Activated CD4-positive, alpha-beta T cell treated with anti-CD3 and anti-CD28 coated beads, Interleukin-2, amount 50 U/mL, for 1 hour (primary cell): ENCODE results near the gene LYRM9.
"Not testable (repeated sequence)": the region's sequence is repeated elsewhere in the genome, so short reads cannot be mapped to it uniquely, and the experiment has no call there.

ENCODE experiments used
- DNase-seq: peaks from one replicate; pipeline ENCODE4 v3.0.0-alpha.2; 2020

LYRM9 gene

DNA sequence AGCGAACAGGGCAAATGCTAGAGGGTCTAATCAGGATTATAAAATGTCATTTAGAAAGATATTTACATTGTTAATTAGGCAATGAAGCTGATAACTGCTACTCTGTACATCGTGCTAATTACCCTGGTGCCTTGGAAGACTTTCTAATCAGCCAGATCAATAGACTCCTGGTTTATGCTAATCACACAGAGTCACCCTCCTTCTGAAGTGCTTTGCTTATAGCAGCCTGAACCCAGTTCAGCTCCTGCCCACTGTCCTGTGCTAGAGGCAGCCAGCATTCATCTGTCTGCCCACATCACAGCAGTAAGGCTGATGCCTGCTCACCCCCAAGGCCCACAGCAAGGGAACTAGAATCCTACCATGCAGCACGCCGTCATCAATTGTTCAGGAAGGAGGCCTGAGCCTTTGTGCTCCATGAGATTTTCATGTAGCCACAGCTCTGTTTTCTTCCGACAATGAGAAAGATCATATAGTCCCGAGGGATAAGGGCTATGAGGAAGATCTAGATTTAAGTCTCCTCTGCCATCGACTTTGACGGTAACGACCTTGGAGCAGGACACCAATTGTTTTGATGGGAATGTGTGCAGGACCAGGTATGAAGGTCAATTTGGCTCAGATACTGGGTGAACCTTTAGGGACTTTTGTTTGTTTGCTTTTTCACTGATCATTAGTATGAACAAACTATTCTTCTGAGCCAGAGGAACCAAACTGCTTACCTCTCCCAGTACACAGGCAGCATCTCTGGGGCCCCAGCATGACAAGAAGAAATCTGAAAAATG, 12.5 kb upstream of the LYRM9 start:
- no peak for DNase-seq

- no peak for DNase-seq
Measured at GRCh38 chr17:27904534-27905446, 11.6 kb upstream of the LYRM9 start.

GRCh38 chr17:27904114-27904513, 10.9 kb upstream of the LYRM9 start:
- DNase-seq = no peak

DNA sequence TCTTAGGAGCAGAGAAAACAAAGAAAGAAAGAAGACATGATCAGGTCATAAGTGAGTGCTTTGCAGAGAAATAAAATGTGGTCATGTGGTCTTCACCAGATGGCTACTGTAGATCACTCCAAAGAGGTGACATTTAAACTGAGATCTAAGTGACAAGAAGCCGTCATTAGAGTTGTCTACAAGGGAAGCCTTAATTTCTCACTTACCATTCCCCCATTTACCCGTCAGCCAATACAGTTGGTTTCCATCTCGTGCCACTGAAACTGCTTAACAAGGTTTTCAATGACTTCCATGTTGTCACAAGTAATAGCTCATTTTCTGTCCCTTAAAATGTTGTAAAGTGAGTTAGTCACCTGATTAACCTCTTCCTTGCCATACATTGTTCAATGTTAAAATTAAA, 6.4 kb upstream of the LYRM9 start:
- no peak for DNase-seq

DNA sequence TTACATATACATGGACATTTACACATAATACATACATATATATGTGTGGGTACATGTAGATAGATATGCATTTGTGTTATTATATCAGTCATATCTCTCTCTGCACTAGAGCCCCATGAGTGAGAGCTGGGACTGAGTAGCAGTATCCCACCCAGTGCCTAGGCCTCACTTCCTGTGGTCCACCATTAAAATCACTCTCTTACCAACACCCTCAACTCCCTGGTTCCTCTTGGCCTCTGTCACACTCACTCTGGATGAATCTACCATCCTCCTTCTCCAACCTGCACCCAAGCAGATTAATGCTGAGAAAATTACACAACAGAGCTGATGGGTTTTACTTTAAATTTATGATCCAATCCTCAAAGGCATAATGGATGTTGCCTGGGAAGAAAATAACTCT, 4.9 kb upstream of the LYRM9 start:
- DNase-seq = no peak

DNA sequence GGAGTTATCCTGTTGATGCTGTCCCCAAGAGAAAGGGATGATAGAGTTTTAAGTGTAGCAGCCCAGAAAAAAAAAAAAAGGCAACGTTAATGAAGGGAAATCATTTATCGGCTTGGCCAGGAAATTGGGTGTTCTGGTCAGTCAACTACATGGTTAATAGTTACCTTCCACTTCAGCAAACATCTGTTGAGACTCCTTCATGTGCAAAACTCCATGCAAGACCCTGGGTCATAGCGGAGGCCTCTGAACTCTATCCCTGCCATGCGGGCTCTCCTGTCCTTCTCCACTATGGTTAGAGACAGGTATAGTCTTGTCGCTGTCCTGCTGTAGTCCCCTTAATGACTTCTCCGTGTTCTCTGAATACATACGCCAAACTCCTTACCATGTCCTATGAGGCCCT, 3.5 kb upstream of the LYRM9 start:
- no peak for DNase-seq

- DNase-seq = no peak
Measured at GRCh38 chr17:27895940-27896535, 2.9 kb upstream of the LYRM9 start.

GRCh38 chr17:27895123-27895895, 2.1 kb upstream of the LYRM9 start:
- no peak for DNase-seq

- no peak for DNase-seq
Measured at GRCh38 chr17:27893841-27894503, 807 bp upstream of the LYRM9 start.

DNA sequence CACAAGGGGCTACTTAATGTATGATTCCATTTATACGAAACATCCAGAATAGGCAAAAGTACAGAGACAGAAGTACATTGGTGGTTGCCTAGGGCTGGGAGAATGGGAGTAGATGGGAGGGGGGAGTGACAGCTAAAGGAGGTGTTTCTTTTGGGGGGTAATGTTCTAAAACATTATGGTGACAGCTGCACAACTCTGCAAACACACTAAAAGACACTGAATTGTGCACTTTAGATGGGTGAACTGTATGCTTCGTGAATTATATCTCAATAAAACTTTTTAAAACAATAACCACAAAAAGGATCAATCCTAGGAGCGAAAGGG, 661 bp downstream of the LYRM9 start:
- DNase-seq = no peak

DNA sequence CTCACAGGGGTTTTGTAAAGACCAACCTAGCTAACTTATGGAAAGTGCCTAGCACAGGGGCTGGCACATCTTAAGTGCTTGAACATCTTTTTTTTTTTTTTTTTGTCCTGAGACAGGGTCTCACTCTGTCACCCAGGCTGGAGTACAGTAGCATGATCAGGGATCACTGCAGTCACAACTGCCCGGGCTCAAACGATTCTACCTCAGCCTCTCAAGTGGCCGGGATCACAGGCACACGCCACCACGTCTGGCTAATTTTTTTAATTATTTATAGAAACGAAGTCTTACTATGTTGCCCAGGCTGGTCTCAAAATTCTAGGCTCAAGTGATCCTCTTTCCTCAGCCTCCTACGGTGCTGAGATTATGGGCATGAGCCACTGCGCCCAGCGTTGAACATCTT, 1.3 kb downstream of the LYRM9 start:
- DNase-seq = no peak

DNA sequence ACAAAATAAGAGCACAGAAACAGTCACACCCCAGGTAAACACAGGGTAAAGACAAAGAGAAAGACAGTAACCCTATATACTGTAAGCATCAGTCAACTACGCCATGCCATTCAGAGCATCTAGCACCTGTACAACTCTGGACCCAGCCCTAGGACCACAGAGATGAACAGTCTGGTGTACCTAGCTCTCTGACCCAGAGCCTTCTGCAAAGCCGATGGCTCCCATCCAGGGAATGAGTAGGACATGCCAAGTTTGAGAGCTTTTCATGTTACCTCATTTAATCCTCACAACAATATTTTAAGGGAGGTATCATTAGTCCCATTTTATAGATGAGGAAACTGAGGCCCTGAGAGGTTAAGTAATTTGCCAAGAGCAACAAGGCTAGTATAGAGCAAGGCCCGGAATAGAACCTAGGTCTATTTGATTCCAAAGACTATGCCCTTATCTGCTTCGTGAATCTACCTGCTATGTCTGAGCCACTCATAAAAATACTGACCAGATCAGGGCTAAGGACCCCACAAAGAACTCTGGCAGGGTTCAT, 3.4 kb downstream of the LYRM9 start:
- no peak for DNase-seq

GRCh38 chr17:27888945-27889344, 4.2 kb downstream of the LYRM9 start:
- DNase-seq = no peak

- DNase-seq = no peak
Measured at GRCh38 chr17:27888067-27888466, 5.1 kb downstream of the LYRM9 start.

DNA sequence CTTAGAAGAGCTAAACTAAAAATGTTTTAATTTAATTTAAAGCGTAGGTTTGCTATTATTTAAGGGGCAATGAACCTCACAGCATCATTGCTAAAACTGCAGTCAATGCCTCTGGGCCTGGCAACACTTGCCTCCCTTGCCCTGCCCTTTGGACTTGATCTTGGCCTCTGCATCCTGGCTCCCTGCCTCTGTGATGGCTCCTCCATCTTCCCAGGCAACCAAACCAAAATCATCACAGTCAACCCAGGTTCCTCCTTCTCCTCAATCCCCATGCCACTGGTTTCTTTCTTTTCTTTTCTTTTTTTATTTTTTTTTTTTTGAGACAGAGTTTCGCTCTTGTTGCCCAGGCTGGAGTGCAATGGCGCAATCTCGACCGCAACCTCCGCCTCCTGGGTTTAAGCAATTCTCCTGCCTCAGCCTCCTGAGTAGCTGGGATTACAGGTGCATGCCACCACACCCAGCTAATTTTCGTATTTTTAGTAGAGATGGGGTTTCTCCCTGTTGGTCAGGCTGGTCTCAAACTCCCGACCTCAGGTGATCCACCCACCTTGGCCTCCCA, 6.7 kb downstream of the LYRM9 start:
- DNase-seq = not testable (repeated sequence)

DNA sequence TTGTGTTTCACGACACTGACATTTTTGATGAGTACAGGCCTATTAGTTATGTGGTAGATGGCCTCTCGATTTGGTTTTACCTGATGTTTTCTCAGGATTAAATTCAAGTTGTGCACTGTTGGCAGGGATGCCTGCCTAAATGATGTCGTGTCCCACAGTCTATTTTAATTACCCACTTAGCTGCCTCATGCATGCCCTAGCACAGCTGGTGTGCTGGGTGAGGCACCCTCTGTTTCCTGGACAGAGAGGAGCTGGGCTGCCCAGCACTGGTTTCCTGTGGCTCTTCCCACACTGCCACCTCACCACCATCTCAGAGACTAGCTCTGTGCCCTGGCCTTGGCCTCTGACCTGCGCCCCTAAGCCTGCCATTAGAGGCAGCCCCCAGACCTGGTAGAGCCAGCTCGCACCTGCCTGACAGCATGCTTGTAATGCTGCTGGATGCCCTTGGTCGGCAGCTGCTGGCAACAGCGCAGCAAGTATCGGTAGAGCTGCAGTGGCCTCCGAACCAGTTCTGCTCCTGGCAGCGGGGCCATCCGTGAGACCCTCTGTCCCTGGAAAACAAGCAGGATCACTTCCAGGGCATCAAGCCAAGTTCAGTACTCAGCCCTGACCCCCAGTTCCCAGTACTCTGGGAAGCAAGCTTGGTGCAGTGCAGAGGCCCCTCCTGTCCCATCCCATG, 10.9 kb downstream of the LYRM9 start:
- DNase-seq = no peak

DNA sequence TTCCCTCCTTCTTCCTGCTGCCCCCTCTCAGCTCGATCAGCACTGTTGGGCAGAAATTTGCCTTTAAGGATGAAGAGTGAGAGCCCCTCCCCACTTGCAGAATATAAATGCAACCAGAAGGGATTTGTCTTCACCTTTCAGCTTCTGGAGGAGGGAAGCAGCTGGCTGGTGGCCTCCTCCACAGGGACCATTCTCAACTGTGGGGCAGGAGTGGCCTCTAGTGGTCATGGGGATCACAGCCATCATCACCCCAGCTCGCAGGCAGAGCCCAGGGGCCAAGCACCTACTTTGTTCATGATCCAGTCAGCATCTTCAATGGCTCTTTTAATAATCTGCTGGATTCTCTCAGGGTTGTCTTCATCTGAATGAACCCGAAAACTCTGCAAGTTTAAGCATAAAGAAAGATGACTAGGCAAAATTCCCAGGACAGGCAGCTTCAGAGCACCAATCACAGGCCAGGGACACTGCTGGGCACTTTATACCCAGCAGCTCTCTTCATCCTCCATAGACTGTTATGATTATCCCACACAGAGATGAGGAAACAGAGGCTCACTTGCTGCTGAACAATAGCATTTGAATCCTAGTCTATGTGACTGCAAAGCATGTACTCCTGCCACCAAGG, 13.1 kb downstream of the LYRM9 start:
- peak; percentile 61 for DNase-seq

GRCh38 chr17:27878776-27879562, 14.2 kb downstream of the LYRM9 start:
- DNase-seq = peak; percentile 24

DNA sequence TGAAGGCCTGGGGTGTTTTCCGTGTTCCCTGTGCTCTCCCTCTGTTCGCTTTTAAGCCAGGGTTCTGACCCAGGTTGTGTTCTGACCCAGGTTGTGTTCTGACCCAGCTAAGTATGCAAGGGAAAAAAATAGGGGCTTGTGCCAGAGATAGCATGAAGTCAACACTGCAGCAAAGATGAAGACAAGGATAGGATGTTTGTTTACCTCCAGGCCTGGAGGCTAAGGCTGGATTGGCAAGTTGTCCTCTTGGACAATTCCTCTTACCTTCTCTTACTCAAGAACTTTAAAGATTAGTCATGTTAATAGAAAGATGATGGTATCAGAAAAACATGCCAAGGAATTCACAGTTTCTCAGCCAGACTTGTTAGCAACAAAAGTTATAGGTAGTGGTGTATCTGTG, 19.4 kb downstream of the LYRM9 start:
- no peak for DNase-seq

DNA sequence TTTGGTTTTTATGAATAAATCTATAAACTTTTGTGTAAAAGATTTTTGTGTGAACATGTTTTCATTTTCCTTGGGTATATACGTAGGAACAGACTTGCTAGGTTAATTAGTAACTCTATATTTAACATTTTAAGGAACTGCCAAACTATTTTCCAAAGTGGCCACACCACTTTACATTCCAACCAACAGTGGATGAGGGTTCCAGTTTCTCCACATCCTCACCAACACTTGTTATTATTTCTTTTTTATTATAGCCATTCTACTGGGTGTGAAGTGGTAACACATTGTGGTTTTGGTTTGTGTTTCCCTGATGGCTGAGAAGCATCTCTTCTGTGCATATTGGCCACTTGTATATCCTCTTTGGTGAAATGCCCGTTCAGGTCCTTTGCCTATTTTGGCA, 20.0 kb downstream of the LYRM9 start:
- DNase-seq = no peak
